ENCODE measurements around the gene PRLHR.

The PRLHR gene

DNA sequence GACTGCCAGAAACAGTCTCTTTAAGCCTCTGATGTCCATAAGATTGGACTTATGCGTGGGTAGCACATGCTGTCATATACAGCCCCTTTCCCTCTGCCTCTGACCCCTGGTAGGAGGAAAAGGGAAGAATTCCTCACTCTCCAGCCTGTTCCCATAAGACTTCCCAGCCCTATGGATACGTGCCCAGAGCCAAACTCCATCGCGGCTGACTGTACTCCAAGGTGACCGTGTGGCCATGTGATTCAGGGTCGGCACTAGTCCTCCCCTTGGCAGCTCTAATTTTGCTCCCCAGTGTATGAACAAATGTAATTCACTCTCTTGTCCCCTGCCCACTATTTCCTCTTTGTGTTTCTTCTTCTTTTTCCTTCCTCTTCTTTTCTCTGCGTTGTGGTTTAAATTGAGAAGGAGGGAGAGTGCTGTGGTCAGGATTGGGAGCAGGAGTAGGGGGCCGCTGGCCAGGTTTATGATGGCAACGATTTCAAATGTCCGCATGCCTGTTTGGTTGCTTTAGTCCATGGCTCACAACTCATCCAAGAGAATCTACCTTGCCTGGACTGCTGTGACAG lies 43.8 kb downstream of the PRLHR start:
- DNase-seq (ENCODE audit: low read depth), result no peak
- no peak for TF ChIP-seq CTCF (conservative IDR thresholded peaks at IDR 0.05; ENCODE audit: low read depth, low read length)
- no peak overlapping the region for H3K4me3 ChIP-seq (ENCODE audit: low read depth, low read length)

- no peak for DNase-seq (ENCODE audit: low read depth)
- no peak for TF ChIP-seq CTCF (conservative IDR thresholded peaks at IDR 0.05; ENCODE audit: low read depth, low read length)
- no peak overlapping the region for H3K4me3 ChIP-seq (ENCODE audit: low read depth, low read length)
These were observed 48.2 kb downstream of the PRLHR start for GRCh38 chr10:118547282-118547681.

GRCh38 chr10:118546479-118546878 lies 49.0 kb downstream of the PRLHR start:
- DNase-seq (ENCODE audit: low read depth), result no peak
- TF ChIP-seq CTCF (conservative IDR thresholded peaks at IDR 0.05; ENCODE audit: low read depth, low read length), result no peak
- H3K4me3 ChIP-seq (ENCODE audit: low read depth, low read length), result no peak overlapping the region

GRCh38 chr10:118545381-118545780 lies 50.1 kb downstream of the PRLHR start:
- DNase-seq (ENCODE audit: low read depth), result no peak
- no peak overlapping the region for H3K4me3 ChIP-seq (ENCODE audit: low read depth, low read length)
- no peak for TF ChIP-seq CTCF (conservative IDR thresholded peaks at IDR 0.05; ENCODE audit: low read depth, low read length)

GRCh38 chr10:118544401-118544948 lies 51.0 kb downstream of the PRLHR start:
- no peak for TF ChIP-seq CTCF (conservative IDR thresholded peaks at IDR 0.05; ENCODE audit: low read depth, low read length)
- no peak for DNase-seq (ENCODE audit: low read depth)
- H3K4me3 ChIP-seq (ENCODE audit: low read depth, low read length), result no peak overlapping the region

GRCh38 chr10:118543714-118544400 lies 51.6 kb downstream of the PRLHR start:
- H3K4me3 ChIP-seq (ENCODE audit: low read depth, low read length), result no peak overlapping the region
- DNase-seq (ENCODE audit: low read depth), result peak; percentile 51
- TF ChIP-seq CTCF (conservative IDR thresholded peaks at IDR 0.05; ENCODE audit: low read depth, low read length), result peak; percentile 71

DNA sequence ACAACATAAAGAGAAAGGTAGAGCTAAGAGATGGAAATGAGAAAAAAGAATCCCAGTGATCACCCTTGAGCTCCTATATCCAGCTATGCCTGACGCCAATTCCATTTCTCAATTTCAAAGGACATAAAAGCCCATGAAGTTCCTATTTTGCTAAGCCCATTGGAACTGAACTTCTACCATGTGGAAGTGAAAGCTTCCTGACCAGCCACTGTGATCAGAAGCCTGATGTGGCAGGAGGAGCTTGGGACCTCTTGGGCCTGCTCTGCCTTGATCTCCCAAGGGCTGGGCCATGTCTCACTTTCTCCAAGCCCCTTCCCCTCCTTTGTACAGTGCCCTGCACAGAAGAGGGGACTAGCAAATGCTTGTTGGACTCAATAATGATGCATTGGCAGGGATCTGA lies 52.7 kb downstream of the PRLHR start:
- no peak for TF ChIP-seq CTCF (conservative IDR thresholded peaks at IDR 0.05; ENCODE audit: low read depth, low read length)
- H3K4me3 ChIP-seq (ENCODE audit: low read depth, low read length), result no peak overlapping the region
- no peak for DNase-seq (ENCODE audit: low read depth)

All from choroid plexus epithelial cell (primary cell).